Heart left ventricle (tissue), 13 donors: ENCODE results near the gene PHETA2.

Source experiments
- CTCF ChIP-seq, 12 donors: fragments of 200-600 bp; sonication (generic) in 4 of 12; IDR thresholded peaks; one replicate each; pipeline versions ENCODE4 v1.5.0 to v1.8.0; 2018 to 2022; ENCODE audit warnings: antibody characterized with exemption in 12 of 12, mild to moderate bottlenecking in 5 of 12
- POLR2A ChIP-seq, 2 donors: fragments of 450-650 bp; IDR thresholded peaks; one replicate each; pipeline ENCODE4 v1.6.1; 2017; ENCODE audit warnings: antibody characterized with exemption in 2 of 2, mild to moderate bottlenecking in 2 of 2, moderate library complexity in 2 of 2
- donor health status: ischemic (EF 13 %, LVEDD 7.1; RV severe dilation, severe dysfunction).
- donor health status: DM: no; HTN: yes; CAD: no.
- donor health status: DM: no; HTN: no; CAD: no.
- donor health status: ischemic (EF 25% LVEDD 6.9; RV normal size, moderate dysfunction).
- donor health status: ischemic (EF 25% LVEDD 5.7; RV mildly dilated, moderate dysfunction).
- donor health status: ischemic (EF 35%, LVEDD 5.7; RV mildly dilated, moderate dysfunction).
- donor health status: nonischemic (EF 11% LVEDD 7.7; RV severe dilation, severe dysfunction).
- donor health status: DM: yes; HTN: yes; CAD: no.
- donor health status: PGD.
- donor health status: ischemic (EF 29% LVEDD 5.4; RV normal size, mild dysfunction).
- donor health status: nonischemic (EF 23%, LVEDD 6.1; RV moderate dilation, normal function).

GRCh38 chr22:42026705-42027104 is 47.3 kb upstream of the PHETA2 start:
- no peak for TF ChIP-seq CTCF (IDR thresholded peaks at IDR 0.05)
- no peak for TF ChIP-seq POLR2A (IDR thresholded peaks at IDR 0.05)
